Right forelimb (tissue), 1 donor: ENCODE measurements around the gene HOXB8.

ENCODE experiments used
- DNase-seq: peaks from one replicate; pipeline ENCODE4 v3.0.0-alpha.2; 2018

HOXB8 gene

DNA sequence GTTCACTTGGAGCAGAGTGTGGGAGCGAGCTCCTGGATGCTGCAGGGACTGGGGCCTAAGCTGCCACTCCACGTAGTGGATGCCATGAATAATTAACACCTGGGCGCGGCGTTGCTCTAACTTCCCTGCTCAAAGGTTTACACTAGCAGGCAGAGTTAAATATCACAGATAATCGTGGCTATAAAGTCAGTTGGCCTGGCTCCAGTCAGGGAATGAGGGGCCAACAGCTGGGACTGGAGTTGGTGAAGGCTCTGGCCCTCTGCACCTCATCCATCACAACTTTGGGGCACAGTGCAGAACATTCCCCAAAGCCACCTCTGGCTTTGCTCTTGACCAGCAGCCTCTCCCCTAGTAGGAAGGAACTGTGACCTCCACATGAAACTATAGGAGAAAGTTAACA is 47.9 kb downstream of the HOXB8 start:
- no peak for DNase-seq

DNA sequence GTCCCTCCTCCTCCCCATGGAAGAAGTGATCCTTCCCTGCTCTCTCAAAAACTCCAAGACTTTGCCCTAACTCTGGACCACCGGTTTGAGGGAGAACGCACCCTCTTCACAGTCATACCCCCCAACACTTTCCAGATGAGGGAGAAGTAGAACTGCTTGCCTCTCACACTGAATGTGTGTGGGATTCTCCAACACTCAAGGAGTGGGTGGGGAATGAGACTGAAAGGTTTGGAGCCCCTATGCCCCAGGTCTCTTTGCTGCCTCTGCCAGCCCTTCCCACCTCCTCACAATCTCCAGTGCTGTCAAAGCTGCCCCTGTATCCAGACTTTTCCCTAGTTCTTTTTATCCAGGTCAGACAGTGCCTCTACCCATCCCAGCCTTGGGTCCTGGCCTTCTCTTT is 48.4 kb downstream of the HOXB8 start:
- DNase-seq: no peak

DNA sequence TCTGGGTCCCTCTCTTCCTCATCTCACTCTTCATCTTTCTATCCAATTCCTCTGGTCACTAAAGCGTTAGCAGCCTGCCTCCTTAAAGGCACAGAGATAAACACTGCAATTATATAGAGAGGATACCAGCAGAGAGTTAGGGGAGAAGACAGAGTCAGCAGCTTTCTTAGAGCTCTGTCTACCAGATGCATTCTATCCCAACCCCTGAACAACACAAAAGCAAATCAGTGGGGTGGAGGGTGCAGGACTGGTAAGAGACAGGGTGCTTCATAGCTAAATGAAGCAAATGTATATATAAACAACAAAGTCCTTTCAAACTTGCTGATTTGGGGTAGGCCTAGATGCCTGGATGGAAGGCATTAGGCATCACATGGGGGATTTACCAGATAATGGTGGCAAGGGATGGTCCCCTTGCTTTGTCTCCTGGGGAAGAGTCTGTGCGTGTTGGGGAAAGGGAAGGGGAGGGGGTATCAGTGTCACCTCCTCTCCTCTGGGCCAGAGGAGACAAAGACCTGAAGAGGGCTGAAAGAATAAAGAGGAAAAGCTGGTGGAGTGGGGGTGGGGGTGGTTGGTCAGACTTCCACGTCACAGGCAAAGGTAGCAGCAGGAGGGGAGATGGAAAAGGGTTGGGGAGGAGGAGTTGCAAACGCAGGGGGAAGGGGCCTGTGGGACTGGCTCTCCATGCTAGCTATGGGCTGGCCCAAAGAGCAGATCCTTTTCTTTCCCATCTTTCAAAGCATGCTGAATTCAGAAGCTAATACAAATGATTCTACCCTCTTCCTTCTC is 49.0 kb downstream of the HOXB8 start:
- no peak for DNase-seq

DNA sequence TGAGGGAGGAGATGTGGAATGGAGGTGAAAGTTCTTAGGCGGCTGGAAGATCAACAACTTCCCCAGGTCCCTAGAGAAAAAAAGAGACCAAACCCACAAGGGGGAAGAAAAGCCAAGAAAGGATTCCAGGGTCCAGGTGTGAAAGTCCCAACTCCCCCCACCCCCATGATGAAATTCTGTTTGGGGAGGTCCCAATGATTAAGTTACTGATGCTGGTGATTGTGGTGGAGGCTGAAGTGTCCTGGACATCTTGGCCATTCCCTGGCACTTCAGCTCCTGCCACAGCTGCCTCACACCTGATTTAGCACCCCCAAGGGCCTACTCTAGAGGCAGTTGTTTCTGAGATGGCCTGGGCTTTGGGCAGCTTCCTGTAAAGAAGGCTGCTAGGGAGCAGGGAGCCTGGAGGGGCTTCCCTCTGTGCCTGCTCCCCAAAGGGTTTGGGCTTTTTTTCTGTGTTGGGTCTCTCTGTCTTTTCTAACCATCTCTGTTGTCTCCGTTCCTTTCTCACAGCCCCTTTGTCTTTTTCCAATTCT is 50.0 kb downstream of the HOXB8 start:
- DNase-seq: no peak

DNA sequence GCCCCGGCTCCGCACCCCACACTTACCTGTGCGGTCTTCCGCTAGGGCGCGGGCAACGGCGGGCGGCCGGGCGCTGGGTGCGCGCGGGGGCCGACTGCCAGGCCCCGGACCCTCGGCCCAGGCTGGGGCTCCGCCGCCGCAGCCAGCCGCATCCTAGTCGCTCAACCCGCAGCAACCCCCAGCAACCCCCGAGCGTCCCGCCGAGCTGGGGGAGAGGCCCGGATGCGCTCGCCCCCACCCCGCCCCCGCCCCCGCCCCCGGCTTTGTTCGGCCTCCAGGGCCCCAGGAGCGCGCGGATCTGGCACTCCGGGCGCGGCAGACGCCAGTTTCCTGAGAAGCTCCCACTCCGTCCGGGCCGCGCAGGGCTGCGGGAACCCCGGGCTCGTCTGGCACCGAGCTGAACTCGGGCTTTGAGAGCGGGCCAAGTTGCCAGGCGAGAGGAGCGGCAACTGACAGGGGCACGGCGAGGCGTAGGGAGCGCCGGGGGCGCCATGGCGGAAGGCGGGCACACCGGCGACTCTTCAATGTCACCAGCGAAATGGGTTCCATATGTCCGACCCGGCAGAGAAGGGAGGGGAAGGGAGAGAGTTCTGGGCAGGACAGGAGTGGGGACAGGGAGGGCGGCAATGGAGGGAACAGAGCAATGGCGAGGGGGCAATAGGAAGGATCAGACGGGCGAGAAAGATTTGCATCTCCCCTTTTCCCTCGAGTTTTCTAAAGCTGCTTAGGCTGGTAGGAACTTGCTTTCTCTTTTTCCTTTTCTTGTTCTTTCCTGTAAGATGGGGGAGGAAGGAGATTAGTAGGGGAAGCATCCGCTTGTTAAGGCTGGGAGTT is 50.7 kb downstream of the HOXB8 start:
- no peak for DNase-seq

DNA sequence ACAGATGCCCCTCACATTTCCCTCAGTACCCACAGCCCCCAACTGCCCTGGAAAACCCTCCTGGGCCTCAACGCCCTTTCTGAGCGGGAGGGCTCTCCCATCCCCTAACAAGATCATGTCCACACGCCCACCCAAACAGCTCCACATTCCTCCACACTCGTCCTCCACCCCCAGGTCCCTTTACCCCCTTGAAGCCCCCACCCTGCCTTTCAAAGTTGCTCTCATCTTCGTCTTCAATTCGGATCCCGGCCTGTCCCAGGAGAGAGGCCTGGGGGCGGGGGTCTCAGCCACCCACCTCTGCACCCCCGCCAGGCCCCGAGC is 51.3 kb downstream of the HOXB8 start:
- no peak for DNase-seq

DNA sequence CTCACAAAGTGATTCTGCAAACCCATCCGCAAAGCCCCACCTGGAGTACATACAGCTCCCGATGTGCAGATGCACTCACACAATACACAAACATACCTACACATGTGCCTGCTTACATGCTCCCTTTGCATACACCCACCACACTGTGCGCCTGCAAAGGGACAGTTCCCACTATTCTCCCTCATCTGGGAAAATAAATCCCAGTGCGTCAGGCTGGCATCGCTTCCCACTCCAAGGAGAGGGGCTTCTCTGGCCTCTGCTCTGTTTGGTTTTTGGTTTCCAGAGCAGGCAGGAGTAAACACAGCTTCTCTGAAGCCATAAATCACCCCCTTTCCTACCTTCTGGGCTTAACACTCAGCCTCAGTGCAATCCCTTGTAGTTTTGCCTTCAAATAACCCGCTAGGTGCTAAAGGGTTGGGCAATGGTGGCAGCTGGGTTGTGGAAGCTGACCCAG is 51.7 kb downstream of the HOXB8 start:
- DNase-seq: no peak

DNA sequence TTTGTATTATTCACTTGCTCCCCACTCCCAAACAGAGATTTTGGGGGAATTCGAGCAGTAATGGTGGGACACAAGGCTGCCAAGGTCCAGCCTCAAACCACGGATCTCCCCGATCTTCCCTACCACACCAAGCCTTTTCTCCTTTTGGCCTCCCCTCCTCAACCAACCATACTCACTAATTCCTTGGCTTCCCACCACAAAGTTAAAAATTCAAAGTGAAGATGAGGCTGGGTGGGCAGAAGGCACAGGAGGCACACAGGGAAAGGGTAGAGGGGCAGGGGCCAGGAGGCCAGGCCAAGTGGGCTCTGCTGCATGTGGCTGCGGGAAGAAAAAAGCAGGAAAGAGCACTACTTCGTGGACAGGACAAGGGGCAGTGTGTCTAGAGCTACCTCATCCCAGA is 52.2 kb downstream of the HOXB8 start:
- DNase-seq: no peak
